Epithelial cell of esophagus (primary cell): ENCODE data around the gene RFX1.

Source experiments
- DNase-seq: peaks from one replicate; pipeline ENCODE4 v3.0.0; 2010; ENCODE audit warnings: low read depth
- H3K4me3 ChIP-seq: 2 replicates; pipeline ENCODE4 v1.5.1; 2011; ENCODE audit warnings: mild to moderate bottlenecking, low read length, control low read depth
- CTCF ChIP-seq: IDR thresholded peaks from 2 replicates; pipeline ENCODE4 v1.5.1; 2011; ENCODE audit warnings: low read depth, mild to moderate bottlenecking, low read length, control low read depth, inconsistent platforms; ENCODE audit not compliant: insufficient read depth; ENCODE audit errors: missing control alignments

Gene RFX1

DNA sequence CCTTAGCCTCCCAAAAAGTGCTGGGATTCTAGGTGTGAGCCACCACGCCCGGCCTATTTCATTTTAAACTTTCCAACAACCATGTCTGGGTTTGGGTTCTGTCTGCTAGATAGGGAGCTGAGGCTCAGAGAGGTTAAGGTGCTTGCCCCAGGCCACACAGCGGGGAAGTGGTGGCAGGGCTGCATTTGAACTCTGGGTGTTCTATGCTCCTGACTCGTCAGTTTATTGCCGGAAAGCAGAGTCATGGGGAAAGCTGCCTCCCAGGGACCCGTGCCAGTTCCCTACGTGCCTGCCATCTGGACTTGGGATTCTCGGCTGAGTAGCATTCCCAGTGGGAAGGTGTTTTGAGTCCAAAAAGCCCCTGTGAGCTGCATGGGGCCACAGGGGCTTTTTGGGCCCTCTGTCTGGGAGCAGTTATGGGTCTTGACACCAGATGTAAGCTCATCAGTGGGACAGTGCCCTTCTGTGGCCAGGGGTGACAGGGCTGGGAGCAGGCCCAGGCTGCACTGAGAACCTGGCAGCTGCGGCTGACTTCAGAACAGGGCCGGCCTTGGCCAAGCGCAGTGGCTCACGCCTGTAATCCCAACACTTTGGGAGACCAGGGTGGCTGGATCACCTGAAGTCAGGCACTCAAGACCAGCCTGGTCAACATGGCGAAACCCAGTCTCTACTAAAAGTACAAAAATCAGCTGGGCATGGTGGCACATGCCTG lies 10.9 kb downstream of the RFX1 start:
- no peak for TF ChIP-seq CTCF
- DNase-seq = no peak
- no peak overlapping the region for H3K4me3 ChIP-seq

- no peak for TF ChIP-seq CTCF
- DNase-seq = no peak
- no peak overlapping the region for H3K4me3 ChIP-seq
Observed at GRCh38 chr19:13993590-13994300, 12.4 kb downstream of the RFX1 start.

DNA sequence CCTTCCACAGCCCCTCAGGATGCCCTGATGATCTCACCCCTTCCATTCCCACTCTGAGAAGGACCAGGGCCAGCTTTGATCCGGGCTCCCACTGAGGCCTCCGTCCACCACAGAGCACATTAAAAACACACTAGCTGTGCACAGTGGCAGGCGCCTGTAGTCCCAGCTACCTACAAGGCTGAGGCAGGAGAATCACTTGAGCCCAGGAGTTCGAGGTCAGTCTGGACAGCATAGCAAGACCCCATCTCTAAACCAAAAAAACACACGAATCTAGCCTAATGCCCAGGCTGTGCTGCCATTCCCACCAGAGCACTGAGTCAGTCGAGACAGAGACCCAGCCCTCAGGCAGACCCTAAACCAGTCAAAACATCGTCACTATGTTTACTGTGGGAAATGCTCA lies 14.1 kb downstream of the RFX1 start:
- H3K4me3 ChIP-seq = no peak overlapping the region
- no peak for TF ChIP-seq CTCF
- no peak for DNase-seq

DNA sequence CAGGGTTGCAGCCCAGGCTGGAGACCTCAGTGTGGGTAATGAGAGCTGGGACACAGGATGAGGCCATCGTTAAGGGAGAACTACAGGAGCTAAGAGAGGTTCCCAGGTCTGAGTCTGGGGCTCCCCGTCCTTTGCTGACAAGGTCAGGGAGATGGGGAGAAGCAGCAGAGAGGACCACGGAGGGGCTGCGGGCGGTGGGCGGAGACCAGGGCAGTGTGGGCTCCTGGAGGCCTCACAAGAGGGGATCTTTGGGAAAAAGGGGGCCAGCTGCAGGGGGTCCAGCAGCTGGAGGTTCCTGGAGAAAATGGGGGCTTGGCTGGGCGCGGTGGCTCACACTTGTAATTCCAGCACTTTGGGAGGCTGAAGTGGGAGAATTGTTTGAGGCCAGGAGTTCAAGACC lies 16.0 kb downstream of the RFX1 start:
- no peak overlapping the region for H3K4me3 ChIP-seq
- no peak for DNase-seq
- no peak for TF ChIP-seq CTCF

DNA sequence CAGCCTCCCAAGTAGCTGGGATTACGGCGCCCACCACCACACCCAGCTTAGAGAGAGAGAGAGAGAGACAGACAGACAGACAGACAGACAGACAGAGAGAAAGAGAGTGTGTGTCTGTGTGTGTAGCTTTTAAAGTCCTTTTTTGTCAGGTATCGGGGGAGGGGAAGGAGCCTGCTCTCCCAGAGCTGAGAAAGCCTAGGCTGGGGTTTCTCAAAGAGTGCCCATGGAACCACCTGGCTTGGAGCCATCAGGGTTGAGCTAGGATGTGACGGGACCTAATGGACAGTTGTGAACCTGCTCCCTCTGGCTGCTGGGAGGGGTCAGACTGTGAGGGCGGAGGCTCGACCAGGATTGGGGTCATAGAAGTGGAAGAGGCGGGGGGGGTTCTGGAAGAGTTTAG lies 16.6 kb downstream of the RFX1 start:
- TF ChIP-seq CTCF = no peak
- H3K4me3 ChIP-seq = no peak overlapping the region

GRCh38 chr19:13987101-13987890 lies 18.8 kb downstream of the RFX1 start:
- TF ChIP-seq CTCF = no peak
- no peak overlapping the region for H3K4me3 ChIP-seq
- no peak for DNase-seq

More for the DNA sequence above, 16.6 kb downstream of the RFX1 start:
- DNase-seq = no peak
